ENCODE data around the gene RRAS.

DNA sequence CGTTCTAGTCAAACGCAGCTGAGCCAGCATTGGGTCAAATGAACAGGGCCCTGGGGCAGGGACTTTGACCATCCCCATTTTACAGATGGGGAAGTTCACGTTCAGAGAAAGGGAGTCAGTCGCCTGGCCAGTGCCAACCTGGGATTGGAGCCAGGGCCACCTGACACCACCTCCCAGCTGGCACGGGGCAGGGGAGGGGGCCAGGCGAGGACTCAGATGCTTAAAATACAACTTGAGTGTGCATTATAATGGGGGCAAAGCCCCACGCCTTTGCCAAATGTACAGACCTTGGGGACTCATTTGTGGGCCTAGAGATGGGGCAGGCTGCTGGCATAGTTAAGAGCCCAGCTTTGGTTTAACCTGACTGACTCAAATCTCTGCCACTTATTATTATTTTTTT, 34.3 kb downstream of the RRAS start:
- TF ChIP-seq POLR2A (IDR thresholded peaks at IDR 0.05) (no peak), POLR2AphosphoS5 (IDR thresholded peaks at IDR 0.05) (no peak)
- TF ChIP-seq, protein P1, sequence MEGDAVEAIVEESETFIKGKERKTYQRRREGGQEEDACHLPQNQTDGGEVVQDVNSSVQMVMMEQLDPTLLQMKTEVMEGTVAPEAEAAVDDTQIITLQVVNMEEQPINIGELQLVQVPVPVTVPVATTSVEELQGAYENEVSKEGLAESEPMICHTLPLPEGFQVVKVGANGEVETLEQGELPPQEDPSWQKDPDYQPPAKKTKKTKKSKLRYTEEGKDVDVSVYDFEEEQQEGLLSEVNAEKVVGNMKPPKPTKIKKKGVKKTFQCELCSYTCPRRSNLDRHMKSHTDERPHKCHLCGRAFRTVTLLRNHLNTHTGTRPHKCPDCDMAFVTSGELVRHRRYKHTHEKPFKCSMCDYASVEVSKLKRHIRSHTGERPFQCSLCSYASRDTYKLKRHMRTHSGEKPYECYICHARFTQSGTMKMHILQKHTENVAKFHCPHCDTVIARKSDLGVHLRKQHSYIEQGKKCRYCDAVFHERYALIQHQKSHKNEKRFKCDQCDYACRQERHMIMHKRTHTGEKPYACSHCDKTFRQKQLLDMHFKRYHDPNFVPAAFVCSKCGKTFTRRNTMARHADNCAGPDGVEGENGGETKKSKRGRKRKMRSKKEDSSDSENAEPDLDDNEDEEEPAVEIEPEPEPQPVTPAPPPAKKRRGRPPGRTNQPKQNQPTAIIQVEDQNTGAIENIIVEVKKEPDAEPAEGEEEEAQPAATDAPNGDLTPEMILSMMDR (IDR thresholded peaks at IDR 0.05): no peak

Measured in suprapubic skin (tissue), 4 donors.